Measurements from ENCODE around the gene CCDC71L. TPM values are rescaled to one million over a fixed set of nuclear protein-coding genes. Genes with fewer than 3 reads are reported as not detected.

CCDC71L gene
- polyA plus RNA-seq, 1 of the 3 experiments (the other 2 are of a cell fraction): 30.0 TPM

DNA sequence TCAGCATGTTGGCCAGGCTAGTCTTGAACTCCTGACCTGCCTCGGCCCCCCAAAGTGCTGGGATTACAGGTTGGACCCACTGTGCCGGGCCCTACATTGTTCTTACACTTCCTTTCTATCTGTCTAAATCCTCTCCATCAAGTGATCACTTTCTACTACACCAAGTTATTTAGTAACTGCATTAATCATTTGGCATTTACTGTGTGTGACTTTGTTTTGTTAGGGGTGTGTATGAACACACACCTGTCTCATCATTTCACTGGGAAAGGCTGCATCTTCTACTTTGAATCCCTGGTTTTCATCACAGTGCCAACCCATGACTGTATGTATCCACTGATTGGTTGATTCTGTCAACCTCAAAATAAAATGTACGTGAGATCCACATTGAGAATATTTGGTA, 23.0 kb upstream of the CCDC71L start:
- H3K9me3 ChIP-seq: no peaks in the 10 kb centered on the region
- POLR2A ChIA-PET: interaction anchor here (0.7 kb wide), 1 partner anchor 1528 kb away, joined by 9 read pairs; no protein-coding TSS in a partner anchor
- H3K27me3 ChIP-seq (ENCODE audit: insufficient read depth): no peaks in the 10 kb centered on the region
- CTCF ChIA-PET: no interaction called here
- no peak overlapping the region for H3K4me3 ChIP-seq (ENCODE audit: low read depth in 2 of 2, low read length in 1 of 2)
- peaks cover 0 to 2% of the 10 kb centered on the region in 2 experiments; a peak in 2 of 4 replicates for H3K4me1 ChIP-seq (ENCODE audit: control insufficient read depth in 1 of 2, insufficient read depth in 2 of 2, low read depth in 1 of 2, low read length in 1 of 2)
- H4K20me1 ChIP-seq (ENCODE audit: insufficient read depth): no peaks in the 10 kb centered on the region
- H3F3A ChIP-seq (replicated peaks; ENCODE audit: insufficient read depth): peaks cover 9% of the 10 kb centered on the region
- H3K9me2 ChIP-seq: no peaks in the 10 kb centered on the region
- DNase-seq: no peak
- H3K9ac ChIP-seq: no peak overlapping the region
- TF ChIP-seq, protein P1, sequence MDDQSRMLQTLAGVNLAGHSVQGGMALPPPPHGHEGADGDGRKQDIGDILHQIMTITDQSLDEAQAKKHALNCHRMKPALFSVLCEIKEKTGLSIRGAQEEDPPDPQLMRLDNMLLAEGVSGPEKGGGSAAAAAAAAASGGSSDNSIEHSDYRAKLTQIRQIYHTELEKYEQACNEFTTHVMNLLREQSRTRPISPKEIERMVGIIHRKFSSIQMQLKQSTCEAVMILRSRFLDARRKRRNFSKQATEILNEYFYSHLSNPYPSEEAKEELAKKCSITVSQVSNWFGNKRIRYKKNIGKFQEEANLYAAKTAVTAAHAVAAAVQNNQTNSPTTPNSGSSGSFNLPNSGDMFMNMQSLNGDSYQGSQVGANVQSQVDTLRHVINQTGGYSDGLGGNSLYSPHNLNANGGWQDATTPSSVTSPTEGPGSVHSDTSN (IDR thresholded peaks at IDR 0.05): no peak
- TF ChIP-seq, protein P2, sequence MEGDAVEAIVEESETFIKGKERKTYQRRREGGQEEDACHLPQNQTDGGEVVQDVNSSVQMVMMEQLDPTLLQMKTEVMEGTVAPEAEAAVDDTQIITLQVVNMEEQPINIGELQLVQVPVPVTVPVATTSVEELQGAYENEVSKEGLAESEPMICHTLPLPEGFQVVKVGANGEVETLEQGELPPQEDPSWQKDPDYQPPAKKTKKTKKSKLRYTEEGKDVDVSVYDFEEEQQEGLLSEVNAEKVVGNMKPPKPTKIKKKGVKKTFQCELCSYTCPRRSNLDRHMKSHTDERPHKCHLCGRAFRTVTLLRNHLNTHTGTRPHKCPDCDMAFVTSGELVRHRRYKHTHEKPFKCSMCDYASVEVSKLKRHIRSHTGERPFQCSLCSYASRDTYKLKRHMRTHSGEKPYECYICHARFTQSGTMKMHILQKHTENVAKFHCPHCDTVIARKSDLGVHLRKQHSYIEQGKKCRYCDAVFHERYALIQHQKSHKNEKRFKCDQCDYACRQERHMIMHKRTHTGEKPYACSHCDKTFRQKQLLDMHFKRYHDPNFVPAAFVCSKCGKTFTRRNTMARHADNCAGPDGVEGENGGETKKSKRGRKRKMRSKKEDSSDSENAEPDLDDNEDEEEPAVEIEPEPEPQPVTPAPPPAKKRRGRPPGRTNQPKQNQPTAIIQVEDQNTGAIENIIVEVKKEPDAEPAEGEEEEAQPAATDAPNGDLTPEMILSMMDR (IDR thresholded peaks at IDR 0.05): no peak
- TF ChIP-seq EP300 (IDR thresholded peaks at IDR 0.05; ENCODE audit: borderline replicate concordance in 1 of 2, low read depth in 1 of 2, low read length in 1 of 2) (no peak), SIN3A (IDR thresholded peaks at IDR 0.05; ENCODE audit: borderline replicate concordance, low read depth, low read length) (no peak), NFIC (IDR thresholded peaks at IDR 0.05; ENCODE audit: borderline replicate concordance) (no peak), POLR2AphosphoS5 (IDR thresholded peaks at IDR 0.05; ENCODE audit: low read depth, low read length) (no peak), JUND (IDR thresholded peaks at IDR 0.05) (no peak), RXRA (IDR thresholded peaks at IDR 0.05; ENCODE audit: borderline replicate concordance, low read depth) (no peak), EZH2phosphoT487 (IDR thresholded peaks at IDR 0.05; ENCODE audit: borderline replicate concordance, low read depth) (no peak), FOSL2 (IDR thresholded peaks at IDR 0.05; ENCODE audit: borderline replicate concordance, low read depth) (no peak)
- TF ChIP-seq, protein P3, sequence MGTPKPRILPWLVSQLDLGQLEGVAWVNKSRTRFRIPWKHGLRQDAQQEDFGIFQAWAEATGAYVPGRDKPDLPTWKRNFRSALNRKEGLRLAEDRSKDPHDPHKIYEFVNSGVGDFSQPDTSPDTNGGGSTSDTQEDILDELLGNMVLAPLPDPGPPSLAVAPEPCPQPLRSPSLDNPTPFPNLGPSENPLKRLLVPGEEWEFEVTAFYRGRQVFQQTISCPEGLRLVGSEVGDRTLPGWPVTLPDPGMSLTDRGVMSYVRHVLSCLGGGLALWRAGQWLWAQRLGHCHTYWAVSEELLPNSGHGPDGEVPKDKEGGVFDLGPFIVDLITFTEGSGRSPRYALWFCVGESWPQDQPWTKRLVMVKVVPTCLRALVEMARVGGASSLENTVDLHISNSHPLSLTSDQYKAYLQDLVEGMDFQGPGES (IDR thresholded peaks at IDR 0.05; ENCODE audit: low read depth, low read length): no peak
- TF ChIP-seq, protein P4, sequence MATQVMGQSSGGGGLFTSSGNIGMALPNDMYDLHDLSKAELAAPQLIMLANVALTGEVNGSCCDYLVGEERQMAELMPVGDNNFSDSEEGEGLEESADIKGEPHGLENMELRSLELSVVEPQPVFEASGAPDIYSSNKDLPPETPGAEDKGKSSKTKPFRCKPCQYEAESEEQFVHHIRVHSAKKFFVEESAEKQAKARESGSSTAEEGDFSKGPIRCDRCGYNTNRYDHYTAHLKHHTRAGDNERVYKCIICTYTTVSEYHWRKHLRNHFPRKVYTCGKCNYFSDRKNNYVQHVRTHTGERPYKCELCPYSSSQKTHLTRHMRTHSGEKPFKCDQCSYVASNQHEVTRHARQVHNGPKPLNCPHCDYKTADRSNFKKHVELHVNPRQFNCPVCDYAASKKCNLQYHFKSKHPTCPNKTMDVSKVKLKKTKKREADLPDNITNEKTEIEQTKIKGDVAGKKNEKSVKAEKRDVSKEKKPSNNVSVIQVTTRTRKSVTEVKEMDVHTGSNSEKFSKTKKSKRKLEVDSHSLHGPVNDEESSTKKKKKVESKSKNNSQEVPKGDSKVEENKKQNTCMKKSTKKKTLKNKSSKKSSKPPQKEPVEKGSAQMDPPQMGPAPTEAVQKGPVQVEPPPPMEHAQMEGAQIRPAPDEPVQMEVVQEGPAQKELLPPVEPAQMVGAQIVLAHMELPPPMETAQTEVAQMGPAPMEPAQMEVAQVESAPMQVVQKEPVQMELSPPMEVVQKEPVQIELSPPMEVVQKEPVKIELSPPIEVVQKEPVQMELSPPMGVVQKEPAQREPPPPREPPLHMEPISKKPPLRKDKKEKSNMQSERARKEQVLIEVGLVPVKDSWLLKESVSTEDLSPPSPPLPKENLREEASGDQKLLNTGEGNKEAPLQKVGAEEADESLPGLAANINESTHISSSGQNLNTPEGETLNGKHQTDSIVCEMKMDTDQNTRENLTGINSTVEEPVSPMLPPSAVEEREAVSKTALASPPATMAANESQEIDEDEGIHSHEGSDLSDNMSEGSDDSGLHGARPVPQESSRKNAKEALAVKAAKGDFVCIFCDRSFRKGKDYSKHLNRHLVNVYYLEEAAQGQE (IDR thresholded peaks at IDR 0.05; ENCODE audit: low read depth, low read length): no peak
- no peaks in the 10 kb centered on the region for H3K36me3 ChIP-seq (replicated peaks in 1 of 2; ENCODE audit: control insufficient read depth in 1 of 2, insufficient read depth in 2 of 2, low read length in 1 of 2)
- no peak overlapping the region for H3K4me2 ChIP-seq
- no peak overlapping the region for H3K27ac ChIP-seq (ENCODE audit: low read depth in 2 of 2, low read length in 1 of 2)
- H2AFZ ChIP-seq (ENCODE audit: low read depth): no peak overlapping the region
- no peaks in the 10 kb centered on the region for H3K79me2 ChIP-seq (ENCODE audit: insufficient read depth)
- WGBS (ENCODE audit: low lambda C conversion rate): 86% methylated on average over 3 of the region's 3 CpGs
